ENCODE data around the gene CACNG4.

Gene CACNG4

GRCh38 chr17:67066717-67067116, 102.2 kb downstream of the CACNG4 start:
- no peak for DNase-seq (ENCODE audit: low spot score)

GRCh38 chr17:67067571-67068482, 103.3 kb downstream of the CACNG4 start:
- DNase-seq (ENCODE audit: low spot score): no peak

GRCh38 chr17:67068999-67069398, 104.5 kb downstream of the CACNG4 start:
- no peak for DNase-seq (ENCODE audit: low spot score)

- DNase-seq (ENCODE audit: low spot score): no peak
Observed at GRCh38 chr17:67069603-67070136, 105.2 kb downstream of the CACNG4 start.

GRCh38 chr17:67071595-67071994, 107.1 kb downstream of the CACNG4 start:
- no peak for DNase-seq (ENCODE audit: low spot score)

GRCh38 chr17:67072885-67073284, 108.4 kb downstream of the CACNG4 start:
- no peak for DNase-seq (ENCODE audit: low spot score)

GRCh38 chr17:67074781-67075180, 110.3 kb downstream of the CACNG4 start:
- no peak for DNase-seq (ENCODE audit: low spot score)

GRCh38 chr17:67076290-67076689, 111.8 kb downstream of the CACNG4 start:
- no peak for DNase-seq (ENCODE audit: low spot score)

- DNase-seq (ENCODE audit: low spot score): no peak
Observed at GRCh38 chr17:67078292-67078691, 113.8 kb downstream of the CACNG4 start.

- no peak for DNase-seq (ENCODE audit: low spot score)
Observed at GRCh38 chr17:67079491-67079890, 115.0 kb downstream of the CACNG4 start.

GRCh38 chr17:67080804-67081203, 116.3 kb downstream of the CACNG4 start:
- DNase-seq (ENCODE audit: low spot score): no peak

- no peak for DNase-seq (ENCODE audit: low spot score)
Observed at GRCh38 chr17:67082107-67082506, 117.6 kb downstream of the CACNG4 start.
